GM10248 (cell line): ENCODE measurements around the gene UTS2R.

Experiments
- CTCF ChIA-PET: fragments of 300-600 bp; sonication (Branson Sonifier 250); formaldehyde crosslinking; extraction: SDS; loops from one replicate; lab custom pipeline; 2021; ENCODE audit warnings: antibody characterized with exemption; lab: Yijun Ruan, JAX
- POLR2A ChIA-PET: fragments of 350-650 bp; sonication (Branson Sonifier 250); formaldehyde crosslinking; extraction: SDS; loops from one replicate; lab custom pipeline; 2020; ENCODE audit warnings: antibody characterized with exemption; lab: Yijun Ruan, JAX
- DNase-seq: peaks from one replicate; pipeline ENCODE4 v3.0.0; 2012; ENCODE audit errors: extremely low spot score
- TF ChIP-seq, protein P1 (sequence below): IDR thresholded peaks from 2 replicates; pipeline ENCODE4 v1.5.1; 2012; ENCODE audit warnings: mild to moderate bottlenecking, low read depth; ENCODE audit errors: extremely low read depth, missing control alignments, control extremely low read depth

The UTS2R gene

DNA sequence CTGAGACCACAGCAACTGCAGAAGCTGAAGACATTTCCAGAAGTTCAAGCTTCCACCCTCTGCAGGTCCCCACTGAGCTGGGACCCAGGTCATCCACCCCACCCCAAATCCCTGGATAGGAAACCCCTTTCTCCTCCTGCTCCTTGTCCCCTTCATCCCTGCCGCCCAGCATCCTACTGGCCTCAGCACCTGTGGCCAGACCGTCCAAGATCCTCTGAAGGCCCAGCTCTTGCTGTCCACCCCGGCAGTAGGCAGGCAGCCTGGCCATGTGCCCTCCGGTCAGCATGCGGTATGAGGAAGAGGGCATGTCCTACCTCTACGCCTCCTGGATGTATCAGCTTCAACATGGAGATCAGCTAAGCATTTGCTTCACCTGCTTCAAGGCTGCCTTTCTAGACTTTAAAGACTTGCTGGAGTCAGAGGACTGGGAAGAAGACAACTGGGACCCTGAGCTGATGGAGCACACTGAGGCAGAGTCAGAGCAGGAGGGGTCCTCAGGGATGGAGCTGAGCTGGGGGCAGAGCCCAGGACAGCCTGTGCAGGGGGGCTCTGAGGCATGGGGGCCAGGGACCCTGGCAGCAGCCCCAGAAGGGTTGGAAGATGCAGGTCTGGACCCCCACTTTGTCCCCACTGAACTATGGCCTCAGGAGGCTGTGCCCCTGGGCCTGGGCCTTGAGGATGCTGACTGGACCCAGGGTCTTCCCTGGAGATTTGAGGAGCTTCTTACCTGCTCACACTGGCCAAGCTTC lies 9.5 kb upstream of the UTS2R start:
- ChIA-PET CTCF (interaction anchor here (0.8 to 3.2 kb wide), 6 partner anchors 8 to 165 kb away, joined by 3 to 14 read pairs (median 4); no protein-coding TSS in a partner anchor), POLR2A (no interaction called here)
- TF ChIP-seq, protein P1, sequence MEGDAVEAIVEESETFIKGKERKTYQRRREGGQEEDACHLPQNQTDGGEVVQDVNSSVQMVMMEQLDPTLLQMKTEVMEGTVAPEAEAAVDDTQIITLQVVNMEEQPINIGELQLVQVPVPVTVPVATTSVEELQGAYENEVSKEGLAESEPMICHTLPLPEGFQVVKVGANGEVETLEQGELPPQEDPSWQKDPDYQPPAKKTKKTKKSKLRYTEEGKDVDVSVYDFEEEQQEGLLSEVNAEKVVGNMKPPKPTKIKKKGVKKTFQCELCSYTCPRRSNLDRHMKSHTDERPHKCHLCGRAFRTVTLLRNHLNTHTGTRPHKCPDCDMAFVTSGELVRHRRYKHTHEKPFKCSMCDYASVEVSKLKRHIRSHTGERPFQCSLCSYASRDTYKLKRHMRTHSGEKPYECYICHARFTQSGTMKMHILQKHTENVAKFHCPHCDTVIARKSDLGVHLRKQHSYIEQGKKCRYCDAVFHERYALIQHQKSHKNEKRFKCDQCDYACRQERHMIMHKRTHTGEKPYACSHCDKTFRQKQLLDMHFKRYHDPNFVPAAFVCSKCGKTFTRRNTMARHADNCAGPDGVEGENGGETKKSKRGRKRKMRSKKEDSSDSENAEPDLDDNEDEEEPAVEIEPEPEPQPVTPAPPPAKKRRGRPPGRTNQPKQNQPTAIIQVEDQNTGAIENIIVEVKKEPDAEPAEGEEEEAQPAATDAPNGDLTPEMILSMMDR = no peak
- no peak for DNase-seq

DNA sequence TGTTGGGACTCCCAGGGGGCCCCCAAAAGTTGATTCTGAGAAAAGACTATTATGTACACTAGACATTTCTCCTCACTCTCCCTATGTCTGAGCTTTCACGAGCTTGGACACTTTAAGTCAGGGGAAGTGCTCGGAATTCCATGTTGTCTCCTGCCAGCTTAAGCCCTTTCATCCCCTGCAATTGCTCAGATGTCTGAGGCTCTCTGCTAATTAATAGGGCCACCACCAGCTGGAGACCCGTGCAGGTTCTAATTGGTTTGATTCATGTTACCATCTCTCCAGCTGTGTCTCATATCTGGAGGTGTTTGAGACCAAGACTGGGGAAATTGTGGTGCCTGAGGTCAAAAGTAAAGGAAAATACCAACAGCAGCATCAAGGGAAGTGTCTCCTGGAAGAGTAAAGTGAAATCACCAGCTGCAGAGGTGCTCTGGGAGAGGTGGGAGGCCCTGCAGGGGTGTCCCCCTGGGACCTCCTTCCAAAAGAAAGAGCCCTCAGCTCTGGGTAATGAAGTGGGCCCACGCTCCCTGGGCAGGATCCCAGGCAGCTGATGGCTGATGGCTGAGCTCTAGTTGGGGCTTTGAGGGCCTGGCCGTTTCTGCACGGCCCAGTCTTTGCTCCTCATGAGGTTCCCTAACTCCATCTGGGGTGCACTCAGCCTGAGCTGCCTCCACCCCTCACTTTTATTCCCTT lies 5.8 kb upstream of the UTS2R start:
- no peak for DNase-seq
- CTCF ChIA-PET = interaction anchor here (0.9 to 2.3 kb wide), 7 partner anchors 9 to 189 kb away, joined by 3 to 9 read pairs (median 4); no protein-coding TSS in a partner anchor
- POLR2A ChIA-PET = no interaction called here
- TF ChIP-seq, protein P1 = no peak

DNA sequence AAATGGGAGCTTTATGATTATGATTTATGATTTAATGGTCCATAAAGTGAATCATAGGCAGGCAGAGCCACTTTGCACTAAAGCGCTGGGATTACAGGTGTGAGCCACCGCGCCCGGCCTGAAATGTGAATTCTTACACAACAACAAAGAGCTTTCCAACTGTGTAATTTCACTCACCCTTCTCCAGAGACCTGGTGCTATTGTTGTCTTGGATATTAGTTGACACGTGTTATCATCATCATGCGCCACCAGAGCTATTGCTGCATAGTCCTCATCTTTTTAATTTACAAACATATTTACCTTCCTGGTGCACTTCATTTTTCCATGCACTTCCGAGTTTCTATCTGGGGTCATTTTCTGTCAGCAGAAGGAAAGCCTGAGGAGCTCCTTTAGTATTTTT lies 4.8 kb upstream of the UTS2R start:
- ChIA-PET CTCF (interaction anchor here (1.0 to 2.3 kb wide), 5 partner anchors 10 to 34 kb away, joined by 3 to 9 read pairs (median 4); no protein-coding TSS in a partner anchor), POLR2A (no interaction called here)
- TF ChIP-seq, protein P1 = no peak
- no peak for DNase-seq

DNA sequence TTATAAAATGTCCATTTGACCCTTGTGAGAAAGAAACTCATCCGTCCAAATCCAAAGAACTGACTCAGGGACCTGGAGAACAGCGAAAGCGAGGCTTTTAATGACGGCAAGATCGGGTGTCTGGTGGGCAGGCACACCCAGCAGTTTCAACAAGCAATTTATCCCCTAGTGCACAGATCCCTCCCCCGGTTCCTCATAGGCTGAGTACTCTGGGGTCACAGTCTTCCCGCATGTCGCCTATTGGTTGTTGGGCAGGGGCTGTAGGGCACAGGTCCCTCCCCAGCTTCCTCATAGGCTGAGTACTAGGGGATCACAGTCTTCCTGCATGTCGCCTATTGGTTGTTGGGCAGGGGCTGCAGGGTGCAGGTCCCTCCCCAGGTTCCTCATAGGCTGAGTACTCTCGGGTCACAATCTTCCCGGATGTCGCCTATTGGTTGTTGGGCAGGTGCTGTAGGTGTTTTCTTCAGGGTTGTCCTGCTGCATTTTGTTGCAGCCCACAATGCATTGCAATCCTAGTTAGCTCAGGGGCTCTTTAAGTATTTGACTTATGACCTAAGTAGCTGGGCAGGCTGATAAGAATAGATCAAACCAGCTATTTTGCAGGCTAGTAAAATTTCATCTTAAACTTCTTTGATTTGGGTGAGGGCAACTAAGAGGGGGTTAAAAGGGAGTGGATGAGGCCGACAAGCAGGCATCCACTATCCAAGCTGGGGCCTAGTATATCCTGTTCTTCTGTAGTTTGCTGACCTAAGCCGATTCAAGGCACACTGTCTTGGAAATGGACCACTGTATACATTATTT lies 3.6 kb upstream of the UTS2R start:
- ChIA-PET CTCF (no interaction called here), POLR2A (no interaction called here)
- TF ChIP-seq, protein P1 = no peak

DNA sequence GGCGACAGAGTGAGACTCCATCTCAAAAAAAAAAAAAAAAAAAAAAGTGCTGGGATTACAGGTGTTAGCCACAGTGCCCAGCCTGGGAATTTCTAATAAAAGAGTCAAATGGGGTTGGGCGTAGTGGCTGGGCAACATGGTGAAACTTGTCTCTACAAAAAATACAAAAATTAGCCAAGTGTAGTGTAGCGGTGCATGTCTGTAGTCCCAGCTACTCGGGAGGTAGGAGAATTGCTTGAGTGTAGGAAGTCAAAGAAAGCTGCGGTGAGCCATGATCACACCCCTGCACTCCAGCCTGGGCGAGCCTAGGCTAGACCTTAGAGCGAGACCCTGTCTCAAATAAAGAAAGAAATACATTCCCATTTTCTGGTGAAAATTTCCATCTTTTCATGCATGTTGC lies 2.4 kb upstream of the UTS2R start:
- TF ChIP-seq, protein P1 = no peak
- ChIA-PET POLR2A (no interaction called here), CTCF (interaction anchor here (1.7 to 5.4 kb wide), 2 partner anchors 18 to 332 kb away, joined by 4 to 35 read pairs; partner anchors contain the start of gene DCXR)
- no peak for DNase-seq

More for the DNA sequence above, 3.6 kb upstream of the UTS2R start:
- DNase-seq = no peak
